CD4-positive, alpha-beta T cell treated with Interleukin-2 at 100 ng/mL for 4 hours (primary cell): ENCODE results near the gene PHACTR3.

Experiments
- DNase-seq: peaks from one replicate; pipeline ENCODE4 v3.0.0-alpha.2; 2020; ENCODE audit warnings: low spot score

The PHACTR3 gene

GRCh38 chr20:59574308-59574707 lies 30.0 kb upstream of the PHACTR3 start:
- no peak for DNase-seq

DNA sequence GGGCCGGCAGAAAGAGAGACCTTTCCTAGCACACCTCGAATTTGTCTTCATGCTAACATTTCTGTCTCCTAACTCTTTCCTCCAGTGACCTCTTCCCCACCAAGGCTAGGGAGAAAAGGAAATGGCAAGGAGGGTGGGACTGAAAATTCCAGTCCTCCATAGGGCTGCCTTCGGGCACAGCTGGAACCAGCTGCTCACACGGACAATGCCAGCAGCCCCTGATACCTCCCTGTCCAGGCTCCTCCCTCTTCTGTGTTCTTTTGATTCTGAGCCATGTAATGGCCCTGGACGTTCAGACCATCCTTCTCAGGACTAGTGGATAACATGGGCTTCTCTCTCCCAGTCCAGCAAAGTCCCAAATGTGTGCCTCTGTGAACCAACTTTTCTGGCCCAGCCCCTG lies 29.1 kb upstream of the PHACTR3 start:
- no peak for DNase-seq

DNA sequence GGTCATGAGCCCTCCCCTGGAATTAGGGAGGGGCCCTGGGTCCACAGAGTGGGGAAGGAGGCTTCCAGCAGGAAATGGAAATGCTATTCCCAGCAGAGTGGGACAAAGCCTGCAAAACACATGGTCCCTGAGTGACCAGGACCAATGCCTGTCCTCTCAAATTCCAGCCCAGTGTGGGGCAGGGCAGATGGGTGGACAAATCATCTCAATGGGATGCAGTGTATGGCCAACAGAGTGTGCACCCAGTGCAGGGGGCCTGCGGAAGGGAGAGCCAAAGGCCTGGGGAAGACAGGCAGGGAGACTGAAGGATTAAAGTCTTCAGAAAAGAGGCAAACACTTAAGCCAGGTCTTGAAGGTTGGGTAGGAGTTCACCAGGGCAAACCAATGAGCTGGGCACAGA lies 28.7 kb upstream of the PHACTR3 start:
- no peak for DNase-seq

GRCh38 chr20:59576216-59576953 lies 28.0 kb upstream of the PHACTR3 start:
- no peak for DNase-seq

GRCh38 chr20:59577037-59577808 lies 27.1 kb upstream of the PHACTR3 start:
- no peak for DNase-seq

DNA sequence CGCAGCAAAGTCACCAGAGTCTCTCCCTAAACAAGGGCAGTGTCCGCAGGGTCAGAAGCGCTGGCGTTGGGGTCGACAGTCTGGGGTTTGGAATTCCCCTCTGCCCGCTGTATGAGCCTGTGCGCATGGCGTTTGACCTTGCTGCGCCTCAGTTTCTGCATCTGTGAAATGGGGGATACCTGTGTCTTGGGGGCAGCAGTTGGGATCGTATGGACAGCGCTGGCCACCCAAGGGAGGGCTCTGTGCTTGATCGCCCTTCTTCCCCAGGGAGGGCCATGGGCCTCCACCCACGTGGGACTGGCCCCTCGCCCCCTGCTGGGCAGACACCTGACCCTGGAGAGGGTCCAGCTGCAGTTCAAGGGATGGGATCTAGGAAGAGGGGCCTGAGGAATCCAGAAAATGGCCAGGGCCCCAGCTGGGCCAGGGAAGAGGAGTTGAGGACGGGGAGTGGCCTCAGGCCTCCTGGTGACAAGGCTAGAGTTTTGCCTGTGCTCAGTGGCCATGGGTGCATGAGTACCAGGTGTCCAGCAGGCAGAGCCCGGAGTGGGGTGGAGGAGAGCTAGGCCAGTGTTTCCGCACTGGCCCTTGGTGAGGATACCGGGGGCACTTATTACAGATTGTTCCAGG lies 26.4 kb upstream of the PHACTR3 start:
- no peak for DNase-seq

- no peak for DNase-seq
These were observed 25.6 kb upstream of the PHACTR3 start for GRCh38 chr20:59578436-59579403.

DNA sequence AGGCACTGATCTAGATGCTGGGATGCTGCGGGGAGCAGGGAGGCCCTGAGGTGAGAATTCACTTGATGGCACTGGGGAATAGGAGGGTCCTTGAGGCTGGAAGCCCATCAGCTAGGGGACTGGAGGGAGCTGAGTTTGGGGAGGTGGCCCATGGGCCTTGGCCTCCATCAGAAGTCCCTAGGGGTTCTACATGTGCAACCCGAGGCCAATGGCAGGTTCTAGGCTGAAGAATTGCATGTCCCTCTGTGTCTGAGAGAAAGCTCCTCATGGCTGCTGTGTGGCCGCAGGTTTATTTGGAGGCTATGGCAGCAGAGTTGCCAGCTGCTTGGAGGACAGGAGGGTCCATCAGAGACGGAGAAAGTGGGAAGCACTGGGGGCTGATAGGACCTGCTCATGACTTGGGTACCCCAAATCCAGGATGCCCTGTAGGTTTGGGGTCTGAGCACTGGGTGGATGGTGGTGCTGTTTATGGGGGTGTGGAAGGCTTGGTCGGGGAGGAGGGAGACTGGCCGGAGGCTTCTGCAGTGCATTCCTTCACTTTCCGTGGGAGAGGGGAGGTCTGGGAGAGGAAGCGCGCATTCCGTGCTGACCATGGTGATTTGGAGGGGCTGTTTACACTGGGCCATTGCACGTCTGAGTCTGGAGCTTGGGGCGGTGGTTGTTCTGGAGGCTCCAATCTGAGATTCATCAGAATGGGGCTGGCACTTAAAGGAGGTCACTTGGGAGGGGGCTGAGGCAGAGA lies 24.8 kb upstream of the PHACTR3 start:
- DNase-seq = no peak

DNA sequence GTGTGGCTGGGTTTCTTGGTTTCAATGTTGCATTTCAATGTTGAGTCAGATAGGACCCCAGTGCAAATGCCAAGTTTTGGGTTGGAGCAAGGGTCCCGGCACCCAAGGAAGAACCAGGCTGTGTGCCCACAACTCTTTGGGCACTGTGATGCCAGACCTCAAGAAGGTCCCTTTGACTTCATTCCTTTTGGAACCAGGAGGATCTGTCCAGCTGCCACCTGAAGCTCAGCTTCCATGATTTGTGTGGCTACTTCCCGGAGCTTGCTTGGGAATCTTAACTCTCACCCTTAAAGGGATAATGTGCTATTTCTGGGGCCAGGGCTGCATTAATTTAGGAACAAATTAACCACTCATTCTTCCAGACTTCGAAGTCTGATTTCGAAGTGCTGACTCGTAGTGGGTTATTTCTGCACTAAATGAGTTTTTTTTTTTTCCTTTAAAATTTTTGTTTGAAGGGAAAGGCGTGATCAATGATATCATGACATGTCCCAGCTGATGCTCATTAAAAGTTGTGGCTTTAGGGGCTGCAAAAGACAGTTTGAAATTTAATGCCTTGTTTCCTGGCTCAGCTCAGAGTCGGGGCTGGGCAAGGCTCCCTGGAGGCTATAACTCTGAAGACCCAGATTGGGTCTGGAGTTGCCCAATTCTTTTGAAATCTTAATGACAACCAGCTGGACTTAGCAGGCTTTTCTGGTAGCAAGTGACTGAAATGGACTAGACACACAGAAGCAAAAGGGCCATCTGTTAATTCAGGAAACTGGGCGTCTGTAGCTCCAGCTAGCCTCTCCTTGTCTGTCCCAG lies 24.0 kb upstream of the PHACTR3 start:
- no peak for DNase-seq

- DNase-seq = no peak
These were observed 23.3 kb upstream of the PHACTR3 start for GRCh38 chr20:59580991-59581401.

DNA sequence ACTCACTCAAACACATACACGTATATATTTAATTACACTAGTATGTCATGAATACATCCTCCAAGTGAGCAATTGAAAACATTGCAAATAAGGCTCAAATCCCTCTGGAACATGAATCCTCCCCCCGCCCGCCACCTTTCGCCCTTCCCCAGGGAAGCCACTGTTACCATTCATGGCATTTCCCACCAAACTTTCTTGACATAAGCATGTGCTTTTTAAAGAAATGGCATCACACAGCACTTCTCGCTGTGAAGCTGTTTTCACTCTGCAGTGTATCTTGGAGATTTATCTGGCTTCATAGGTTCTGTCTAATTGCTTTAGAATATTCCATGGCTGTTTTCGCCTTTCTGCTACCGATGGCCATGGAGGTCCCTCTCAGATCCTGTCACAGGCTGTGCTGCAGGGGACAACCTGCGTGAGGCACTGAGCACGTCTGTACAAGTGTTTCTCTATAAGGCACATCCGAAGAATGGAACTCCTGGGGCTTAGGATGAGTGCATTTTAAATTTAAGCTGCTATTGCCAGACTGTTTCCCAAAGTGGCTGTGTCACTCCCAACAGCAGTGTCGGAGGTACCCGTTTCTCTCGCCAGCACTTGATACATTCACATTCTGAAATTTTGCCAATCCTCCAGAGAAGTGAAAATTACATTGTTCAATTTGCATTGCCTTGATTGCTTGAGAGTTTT lies 22.2 kb upstream of the PHACTR3 start:
- DNase-seq = no peak

DNA sequence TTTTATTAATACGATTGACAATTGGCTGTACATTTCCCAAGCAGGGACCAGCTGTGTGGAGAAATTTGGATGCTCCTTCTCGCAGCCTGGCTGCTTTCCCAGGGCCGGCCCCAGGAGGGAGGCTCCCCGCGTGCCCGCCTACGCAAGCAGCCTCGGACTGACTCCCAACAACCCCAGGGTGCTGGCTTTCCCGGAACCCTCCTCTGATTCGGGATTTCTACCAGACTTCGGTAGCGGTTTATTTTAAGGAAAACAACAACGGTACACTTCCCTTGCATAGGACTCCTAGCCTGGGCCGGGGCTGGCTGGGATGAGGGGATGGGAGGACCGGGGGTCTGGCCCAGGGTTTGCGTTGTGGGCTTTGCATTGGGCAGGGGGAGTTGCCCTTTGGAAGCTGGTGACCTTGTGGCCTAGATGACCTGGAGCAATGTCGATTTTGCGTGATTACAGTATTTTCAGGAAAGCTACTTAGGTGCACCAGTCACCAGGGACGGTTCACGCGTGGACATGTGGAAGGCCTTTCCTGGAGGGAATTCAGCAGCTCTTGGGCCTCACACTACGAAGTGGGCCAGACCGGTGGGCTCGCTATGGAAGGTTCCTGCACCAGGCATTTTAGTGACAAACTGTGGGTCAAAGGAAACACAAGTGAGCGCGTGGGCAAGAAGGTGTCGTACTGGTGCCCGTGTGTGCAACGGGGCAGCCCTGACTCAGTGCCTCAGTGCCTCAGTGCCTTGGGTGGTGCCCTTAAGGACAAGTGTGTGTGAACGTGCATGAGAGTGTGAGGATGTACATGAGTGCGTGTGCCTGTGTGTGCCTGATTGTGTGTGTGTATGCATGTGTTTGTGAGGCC lies 20.7 kb upstream of the PHACTR3 start:
- DNase-seq = no peak

DNA sequence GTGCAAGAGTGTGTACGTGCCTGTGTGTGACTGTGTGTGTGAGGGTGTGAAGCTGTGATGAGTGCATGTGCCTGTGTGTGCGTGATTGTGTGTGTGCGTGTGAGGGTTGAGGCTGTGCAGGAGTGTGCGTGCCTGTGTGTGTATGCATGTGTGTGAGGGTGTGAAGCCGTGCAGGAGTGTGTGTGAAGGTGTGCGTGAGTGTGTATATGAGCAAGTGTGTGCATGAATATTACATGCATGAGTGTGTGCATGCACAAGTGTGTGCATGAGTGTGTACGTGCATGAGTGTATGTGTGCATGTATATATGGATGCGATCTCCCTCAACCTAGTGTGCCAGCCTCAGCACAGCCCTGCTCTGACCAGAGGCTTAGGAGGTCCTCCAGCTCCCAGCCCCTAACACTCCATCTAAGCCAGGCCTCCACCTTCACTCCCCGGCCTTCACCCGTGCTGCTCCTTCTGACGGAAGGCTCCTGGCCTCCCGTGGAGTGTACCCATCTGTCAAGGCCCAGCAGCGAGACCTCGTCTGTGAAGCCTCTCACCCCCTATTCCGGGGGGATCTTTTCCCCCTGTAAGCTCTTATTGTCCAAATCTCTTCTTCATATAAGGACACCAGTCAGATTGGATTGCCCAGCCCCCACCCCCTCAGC lies 19.9 kb upstream of the PHACTR3 start:
- no peak for DNase-seq

DNA sequence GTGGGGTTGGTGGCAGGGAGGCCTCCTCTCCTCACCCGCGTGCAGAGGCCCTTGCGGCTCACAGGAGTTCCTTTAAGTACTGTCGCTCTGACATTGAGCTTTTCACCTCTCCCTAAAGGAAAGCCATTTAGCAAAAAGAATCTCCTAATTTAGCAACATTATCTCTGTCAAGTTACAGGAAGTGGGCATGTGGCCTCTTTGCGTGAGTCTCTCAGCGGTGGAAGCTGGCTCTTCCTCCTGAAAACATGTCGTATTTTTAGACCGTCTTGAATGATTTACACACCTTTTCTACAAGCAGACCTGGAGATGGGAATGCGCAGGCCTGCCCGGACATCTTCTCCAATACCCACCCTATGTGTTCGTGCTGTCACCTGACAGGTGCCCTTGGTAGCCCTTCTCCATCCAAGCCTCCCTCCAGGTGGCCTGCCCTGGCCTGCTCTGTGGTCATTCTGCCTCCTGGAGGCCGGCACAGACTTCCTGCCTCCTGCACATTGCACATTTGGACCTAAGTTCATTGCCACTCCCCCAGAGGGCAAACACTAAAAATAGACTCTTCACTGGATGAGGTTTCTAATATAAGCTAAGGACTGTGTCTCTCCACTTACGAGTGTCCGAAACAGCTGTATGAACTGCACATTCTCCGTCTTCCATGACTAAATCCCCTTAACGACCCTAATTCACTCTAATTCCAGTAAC lies 18.5 kb upstream of the PHACTR3 start:
- DNase-seq = no peak

- DNase-seq = no peak
These were observed 17.7 kb upstream of the PHACTR3 start for GRCh38 chr20:59586613-59587012.

DNA sequence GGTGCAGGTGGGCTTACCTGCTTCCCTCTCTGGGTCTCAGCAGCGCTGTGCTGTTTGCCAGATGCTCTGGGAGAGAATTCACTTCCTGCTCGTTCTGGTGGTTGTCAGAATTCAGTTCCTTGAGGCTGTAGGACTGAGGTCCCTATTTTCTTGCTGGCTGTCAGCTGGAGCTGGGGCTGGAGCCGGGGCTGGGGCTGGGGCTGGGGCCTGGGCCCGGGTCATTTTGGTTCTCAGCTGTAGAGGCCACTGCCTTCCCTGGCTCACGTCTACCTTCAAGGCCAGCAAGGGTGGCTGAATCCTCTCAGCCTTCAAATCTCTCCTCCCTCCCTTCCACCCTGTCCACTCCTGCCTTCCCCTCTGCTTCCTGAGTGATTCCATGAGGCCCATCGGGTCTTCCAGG lies 16.8 kb upstream of the PHACTR3 start:
- DNase-seq = no peak

DNA sequence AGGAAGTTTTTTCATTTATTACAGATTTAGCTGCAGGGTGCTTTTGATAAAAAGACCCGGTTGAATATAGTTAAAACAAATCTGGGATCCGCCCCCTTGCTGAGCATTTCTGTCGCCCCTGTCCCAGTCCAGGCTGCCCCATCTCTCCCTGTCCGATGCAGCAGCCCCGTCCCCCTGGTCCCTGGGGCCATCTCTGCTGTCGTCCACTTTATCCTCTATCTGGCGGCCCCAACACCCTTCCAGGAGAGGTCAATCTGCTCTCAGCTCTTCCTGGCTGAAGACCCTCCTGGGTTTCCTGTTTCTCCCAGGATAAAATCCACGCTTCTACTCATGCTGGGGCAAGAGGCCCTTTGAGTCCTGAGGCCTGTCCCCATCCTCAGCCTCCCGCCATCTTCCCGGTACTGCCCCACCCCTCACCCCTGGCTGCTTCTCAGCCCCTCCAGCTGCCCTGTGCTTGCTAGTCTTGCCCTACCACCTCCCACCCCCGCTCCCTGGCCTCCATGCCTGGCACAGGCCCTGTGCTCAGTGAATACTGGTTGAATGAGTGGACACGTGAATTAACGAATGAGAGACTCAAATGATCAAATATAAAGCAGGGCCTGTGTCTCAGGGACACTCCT lies 16.0 kb upstream of the PHACTR3 start:
- DNase-seq = no peak
